ENCODE measurements around the gene ZNF620.
"Not testable (repeated sequence)": the region's sequence is repeated elsewhere in the genome, so short reads cannot be mapped to it uniquely, and the experiment has no call there.

Gene ZNF620

DNA sequence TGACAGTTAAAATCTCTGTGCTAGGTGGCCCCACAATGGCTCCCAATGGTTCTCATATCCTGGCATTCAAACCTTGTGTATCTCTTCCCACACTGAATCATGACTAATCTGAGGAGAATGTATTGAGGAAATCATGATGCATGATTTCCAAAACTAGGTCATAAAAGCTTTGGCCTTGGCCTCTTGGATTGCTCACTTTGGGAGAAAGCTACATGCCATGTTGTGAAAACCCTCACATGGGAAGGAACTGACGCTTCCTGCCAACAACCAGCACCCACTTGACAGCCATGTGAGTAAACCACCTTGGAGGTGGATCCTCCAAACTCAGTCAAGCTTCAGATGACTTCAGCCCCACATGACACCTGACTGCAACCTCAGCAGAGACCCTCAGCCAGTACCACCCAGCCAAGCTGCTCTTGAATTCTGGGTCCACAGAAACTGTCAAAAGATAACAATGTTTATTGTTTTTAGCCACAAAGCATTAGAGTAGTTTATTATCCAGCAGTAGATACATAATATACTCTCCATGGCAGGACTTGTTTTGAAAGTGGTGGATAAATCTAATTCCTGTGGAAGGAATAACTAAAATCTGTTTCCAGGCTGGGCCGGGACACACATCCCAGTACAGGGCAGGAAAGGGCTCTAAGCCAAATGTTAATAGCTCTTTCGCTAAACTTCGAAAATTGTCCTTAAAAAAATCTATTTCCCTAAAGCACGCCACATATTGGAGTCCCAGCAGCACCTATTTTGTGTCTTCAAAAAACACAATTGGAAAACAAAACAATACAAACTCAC is 1.0 kb upstream of the ZNF620 start:
- no peak for DNase-seq

DNA sequence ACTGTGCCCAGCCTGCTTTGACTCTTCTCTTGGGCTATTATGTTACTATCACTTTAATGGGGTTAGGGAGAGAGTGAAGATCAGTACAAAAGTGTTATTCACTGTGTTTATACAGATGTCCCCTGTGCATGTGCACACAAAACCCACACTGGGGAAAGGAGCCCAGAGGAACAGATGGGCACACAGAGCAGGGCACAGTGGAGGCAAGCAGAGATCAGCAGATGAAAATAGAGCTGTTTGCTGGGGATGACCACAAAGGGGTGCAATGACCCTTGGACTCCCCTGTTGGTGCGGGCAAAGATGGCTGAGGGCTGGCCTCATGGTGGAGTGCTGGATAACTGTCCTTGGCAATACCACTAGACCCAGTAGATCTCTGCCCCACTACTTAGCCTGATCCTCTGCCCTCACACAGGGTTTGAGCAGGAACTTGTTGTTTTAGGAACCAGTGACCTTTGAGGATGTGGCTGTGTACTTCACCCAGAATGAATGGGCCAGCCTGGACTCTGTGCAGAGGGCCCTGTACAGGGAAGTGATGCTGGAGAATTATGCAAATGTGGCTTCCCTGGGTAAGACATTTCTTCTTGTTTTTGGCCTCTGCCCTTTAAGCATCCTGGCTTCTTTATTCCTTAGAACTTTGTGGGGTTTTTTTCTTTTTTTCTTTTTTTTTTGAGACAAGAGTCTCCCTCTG is 5.3 kb downstream of the ZNF620 start:
- no peak for DNase-seq

DNA sequence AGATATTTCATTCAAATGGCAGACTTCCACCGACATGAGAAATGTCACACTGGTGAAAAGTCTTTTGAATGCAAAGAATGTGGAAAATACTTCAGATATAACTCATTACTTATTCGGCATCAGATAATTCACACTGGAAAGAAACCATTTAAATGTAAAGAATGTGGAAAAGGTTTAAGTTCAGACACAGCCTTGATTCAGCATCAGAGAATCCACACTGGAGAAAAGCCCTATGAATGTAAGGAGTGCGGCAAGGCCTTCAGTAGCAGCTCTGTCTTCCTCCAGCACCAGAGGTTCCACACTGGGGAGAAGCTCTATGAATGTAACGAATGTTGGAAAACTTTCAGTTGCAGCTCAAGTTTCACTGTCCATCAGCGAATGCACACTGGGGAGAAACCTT is 10.4 kb downstream of the ZNF620 start:
- no peak for DNase-seq

DNA sequence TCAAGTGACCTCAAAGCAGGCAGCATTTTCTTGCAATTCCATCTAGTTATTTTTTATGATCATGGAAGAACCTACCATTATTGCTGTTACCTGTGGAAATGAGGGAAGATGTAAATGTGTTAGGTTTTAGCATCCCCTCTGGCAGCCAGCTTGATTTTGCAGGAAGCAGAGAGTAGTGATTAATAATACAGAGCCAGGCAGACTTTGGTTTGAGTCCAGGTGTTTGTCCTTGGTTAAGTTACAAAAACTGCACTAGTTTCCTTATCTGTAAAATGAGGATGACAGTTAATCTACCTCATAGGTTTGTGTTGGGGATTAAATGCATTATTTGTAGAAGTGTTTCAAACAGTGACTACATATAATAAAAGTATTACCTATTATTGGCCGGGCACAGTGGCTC is 12.2 kb downstream of the ZNF620 start:
- no peak for DNase-seq

DNA sequence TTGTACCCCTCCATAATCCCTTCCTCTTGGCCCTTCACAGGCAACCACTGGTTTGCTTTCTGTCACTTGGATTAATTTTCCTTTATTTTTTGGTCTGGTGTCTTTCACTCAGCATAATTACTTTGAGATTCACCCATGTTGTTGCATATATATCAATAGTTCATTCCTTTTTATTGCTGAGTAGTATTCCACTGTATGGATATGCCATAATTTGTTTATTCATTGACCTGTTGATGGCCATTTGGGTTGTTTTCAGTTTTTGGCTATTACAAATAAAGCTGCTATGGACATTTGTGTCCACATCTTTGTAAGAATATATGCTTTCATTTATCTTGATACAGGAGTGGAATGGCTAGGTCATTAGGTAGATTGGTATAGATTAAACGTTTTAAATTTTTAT is 13.0 kb downstream of the ZNF620 start:
- DNase-seq: no peak

DNA sequence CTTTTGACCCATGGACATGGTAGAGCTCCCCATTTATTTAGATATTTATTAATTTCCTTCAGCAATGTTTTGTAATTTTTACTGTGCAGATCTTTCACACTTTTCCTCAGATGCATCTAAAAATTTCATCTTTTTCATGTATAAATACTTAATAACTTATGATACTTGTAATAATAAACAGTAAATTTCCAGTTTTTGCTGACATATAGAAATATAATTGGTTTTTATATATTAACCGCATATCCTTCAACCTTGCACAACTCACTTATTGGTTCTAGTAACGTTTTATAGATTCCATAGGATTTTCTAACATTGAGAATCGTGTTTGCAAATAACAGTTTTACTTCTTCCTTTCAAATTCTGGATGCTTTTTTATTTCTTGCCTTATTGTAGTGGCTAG is 15.4 kb downstream of the ZNF620 start:
- DNase-seq: no peak

DNA sequence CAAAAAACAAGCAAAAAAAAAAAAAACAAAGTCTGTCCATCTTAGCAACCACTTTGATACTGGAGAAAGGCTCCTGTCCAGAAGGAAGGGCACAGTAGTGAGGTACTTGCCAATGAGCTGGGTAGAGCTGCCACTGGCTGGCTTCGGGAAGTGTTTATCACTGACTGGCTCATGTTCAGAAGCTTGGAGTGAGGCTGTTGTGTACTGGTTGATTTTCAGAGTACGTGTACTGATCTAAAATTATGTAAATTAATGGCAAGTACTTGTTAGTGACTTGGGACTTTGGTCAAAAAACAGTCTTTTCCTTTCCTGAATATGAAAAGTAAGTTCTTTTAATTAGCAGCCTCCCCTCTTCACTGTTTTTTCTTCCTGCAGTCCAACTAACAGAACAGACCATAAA is 17.9 kb downstream of the ZNF620 start:
- DNase-seq: no peak

DNA sequence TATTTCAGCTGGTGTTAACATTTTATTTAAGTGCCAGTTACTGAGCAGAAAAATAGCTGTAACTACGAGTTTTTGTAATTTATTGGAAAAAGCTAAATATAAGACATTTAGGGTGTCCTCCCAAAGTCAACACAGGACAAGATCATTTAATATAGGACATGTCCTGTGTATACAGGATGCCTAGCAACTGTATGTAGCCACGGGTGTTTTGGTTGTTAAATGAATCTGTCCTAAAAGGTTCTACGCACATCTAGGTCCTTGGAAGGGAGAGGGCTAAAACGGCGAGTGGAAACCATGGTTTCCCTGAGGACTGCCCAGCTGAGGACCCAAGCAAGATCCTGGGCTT is 18.4 kb downstream of the ZNF620 start:
- DNase-seq: no peak

DNA sequence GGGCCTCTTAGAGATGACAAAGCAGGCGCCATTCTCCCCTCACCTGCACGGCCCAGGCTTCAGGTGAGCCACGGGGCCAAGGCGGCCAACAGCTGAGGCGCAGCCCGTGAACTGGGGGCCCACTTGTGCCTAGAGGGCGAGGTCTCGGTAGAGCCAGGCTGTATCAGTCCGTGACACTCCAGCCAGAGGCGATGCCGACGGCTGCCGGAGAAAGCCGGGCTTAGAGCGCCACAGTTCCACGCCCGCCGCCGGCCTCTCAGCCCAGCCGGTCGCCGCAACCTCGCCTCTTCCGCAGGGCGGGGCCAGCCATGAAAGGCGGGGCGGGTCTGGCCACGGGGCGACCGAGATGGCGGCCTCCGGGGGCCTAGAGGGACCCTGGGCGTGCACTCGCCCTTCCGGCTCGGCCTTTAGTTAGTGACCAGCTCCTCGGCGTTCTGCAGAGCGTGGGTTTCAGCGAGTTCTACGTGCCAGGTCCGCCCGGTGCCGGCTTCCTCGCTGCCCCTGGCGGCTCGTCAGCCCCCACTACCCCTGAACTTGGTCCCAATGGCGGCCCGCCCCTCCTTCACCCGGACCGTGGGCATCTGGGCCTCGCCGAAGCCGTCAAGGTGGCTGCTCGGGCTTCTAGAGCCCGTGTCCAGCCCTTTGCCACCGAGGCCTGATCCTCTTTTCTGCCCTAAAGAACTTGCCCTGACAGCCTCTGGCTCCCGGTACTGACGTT is 18.9 kb downstream of the ZNF620 start, which contains the start of gene ZNF621:
Gene ZNF621, plus strand, starts transcription at position 393 of the 718 bp plus-strand sequence. CDS start 881 bp downstream, outside the sequence.
- peak; percentile 81 for DNase-seq

DNA sequence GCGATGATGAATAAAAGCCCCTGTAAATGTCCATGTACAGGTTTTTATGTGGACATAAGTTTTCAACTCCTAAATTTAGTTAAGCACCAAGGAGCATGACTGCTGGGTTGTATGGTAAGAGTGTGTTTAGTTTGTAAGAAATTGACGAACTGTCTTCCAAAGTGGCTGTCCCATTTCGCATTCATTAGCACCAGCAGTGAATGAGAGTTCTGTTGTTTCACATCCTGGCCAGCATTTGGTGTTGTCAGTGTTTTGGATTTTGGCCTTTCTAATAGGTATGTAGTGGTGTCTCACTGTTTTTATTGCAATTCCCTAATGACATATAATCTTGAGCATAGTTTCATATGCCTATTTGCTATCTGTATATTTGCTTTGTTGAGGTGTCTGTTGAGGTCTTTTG is 22.6 kb downstream of the ZNF620 start:
- DNase-seq: no peak

DNA sequence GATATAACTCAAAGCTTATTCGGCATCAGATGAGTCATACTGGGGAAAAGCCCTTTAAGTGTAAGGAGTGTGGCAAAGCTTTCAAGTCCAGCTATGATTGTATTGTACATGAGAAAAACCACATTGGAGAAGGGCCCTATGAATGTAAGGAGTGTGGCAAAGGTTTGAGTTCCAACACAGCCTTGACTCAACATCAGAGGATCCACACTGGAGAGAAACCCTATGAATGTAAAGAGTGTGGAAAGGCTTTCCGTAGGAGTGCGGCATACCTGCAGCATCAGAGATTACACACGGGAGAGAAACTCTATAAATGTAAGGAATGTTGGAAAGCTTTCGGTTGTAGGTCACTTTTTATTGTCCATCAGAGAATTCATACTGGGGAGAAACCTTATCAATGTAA is 26.4 kb downstream of the ZNF620 start:
- no peak for DNase-seq

DNA sequence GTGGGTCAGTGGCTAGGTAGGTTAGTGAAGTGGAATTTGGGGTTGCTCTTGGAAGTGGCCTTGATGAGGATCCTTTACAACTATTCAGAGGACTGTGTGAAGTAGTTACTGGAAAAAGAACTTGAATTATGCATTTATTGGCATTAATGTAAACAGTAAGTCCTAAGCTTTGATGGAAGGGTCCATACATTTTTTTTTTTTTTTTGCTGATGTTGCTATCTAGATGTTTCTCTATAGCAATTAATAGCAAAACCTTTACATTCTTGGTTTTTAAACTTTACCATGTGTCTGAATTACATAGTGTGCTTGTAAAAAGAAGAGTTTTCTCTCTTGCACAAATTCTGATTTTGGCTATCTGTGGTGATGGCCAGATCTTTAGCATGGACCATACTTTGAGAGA is 28.4 kb downstream of the ZNF620 start:
- no peak for DNase-seq

DNA sequence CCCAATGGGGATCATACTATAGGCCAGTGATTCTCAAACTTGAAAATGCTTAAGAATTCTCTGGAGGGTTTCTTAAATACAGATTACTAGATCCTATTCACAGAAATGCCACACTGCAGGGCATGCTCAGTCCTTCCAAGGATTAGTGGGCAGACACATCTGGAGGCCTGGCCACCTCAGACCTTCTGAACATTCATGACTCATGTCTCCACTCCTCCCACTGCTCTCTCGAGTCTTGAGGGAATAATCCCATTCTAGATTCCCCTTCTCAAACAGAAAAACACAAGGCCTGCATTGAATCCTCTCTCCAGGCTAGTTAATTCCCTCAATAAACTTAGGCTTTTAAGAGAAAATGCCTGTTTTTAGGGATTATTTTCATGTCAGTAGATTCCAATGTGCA is 41.0 kb downstream of the ZNF620 start:
- no peak for DNase-seq

DNA sequence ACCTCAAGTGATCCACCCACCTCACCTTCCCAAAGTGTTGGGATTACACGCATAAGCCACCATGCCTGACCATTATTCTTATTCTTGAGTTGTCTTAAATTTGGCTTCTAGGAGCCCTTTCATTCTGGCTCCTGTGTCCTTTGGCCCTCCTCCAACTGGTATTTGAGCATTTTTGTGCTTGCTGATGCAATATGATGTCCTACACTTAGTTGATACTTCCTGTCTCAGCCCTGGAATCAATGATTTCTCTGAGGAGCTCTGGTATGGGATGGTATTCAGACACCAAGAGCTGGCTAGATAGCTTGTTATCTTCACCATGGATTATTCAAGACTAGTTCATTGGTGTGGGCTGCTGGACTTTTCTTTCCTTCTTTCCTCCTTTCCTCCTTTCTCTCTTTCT is 44.3 kb downstream of the ZNF620 start:
- DNase-seq: no peak

DNA sequence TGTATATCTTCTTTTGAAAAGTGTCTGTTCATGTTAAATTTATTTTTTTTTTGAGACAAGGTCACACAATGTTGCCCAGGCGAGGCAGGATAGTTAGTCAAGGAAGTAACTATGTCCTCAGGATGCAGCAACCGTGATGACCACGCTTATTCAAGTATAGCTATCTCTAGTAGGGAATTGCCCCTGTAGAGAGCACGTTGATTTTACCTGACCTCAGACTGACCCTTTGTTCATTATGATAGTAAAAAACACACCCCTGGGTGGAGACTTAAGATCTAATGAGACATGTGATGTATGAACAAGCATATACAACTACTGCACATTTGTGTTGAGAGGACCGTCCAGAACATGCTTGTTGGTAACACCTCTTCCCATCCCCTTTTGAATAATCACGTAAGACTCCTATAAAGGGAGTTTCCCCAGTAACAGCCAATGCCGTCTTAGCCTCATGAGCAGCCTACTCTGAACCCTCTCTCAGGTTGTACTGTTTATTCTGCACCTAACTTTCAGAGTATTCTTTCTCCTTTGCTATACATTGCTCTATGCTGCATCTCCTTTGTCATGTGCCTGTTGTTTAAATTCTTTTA is 51.8 kb downstream of the ZNF620 start:
- no peak for DNase-seq

DNA sequence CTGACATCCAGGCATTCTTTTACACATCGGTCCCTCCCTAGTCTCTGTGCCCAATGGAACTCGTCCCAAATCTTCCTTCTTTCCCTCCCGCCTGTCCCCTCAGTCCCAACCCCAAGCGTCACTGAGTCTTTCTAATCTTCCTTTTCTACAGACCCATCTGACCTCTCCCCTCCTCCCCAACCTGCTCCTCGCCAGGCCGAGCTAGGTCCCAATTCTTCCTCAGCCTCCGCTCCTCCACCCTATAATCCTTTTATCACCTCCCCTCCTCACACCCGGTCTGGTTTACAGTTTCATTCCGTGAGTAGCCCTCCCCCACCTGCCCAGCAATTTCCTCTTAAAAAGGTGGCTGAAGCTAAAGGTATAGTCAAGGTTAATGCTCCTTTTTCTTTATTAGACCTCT is 56.6 kb downstream of the ZNF620 start:
- not testable (repeated sequence) for DNase-seq

DNA sequence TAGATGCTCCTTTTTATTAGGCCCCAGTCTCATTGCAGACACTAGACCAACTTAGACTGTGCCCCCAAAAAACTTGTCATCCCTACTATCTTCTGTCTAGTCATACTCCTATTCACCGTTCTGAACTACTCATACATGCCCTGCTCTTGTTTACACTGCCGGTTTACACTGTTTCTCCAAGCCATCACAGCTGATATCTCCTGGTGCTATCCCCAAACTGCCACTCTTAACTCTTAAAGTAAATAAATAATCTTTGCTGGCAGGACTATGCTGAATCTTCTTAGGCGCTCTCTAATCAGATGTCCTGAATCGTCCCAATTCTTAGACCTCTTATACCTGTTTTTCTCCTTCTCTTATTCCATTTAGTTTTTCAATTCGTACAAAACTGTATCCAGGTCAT is 59.8 kb downstream of the ZNF620 start:
- not testable (repeated sequence) for DNase-seq

DNA sequence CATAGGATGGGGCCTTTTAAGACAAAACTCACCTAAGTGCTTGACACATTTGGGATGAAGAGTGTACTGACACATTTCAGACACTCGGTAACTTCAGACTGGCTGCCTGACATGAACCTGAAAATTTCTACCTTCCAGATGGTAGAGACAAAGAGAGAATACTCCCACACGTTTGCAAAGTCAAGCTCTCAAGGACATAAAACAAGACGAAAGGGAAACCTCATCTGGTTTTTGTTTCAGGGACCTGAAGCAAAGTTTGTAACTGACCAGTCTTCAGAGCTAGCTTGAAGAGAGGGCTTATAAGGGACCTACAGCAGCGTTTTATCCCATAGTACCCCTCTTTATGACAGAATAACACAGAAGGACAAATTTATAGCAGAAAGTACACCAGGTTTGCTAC is 60.9 kb downstream of the ZNF620 start:
- DNase-seq: no peak
